ENCODE results near the gene ST6GALNAC3.

Gene ST6GALNAC3

GRCh38 chr1:76591963-76592362 lies 517.4 kb downstream of the ST6GALNAC3 start:
- Histone ChIP-seq H3K4me1 (ENCODE audit: insufficient read depth, low read length, poor library complexity, severe bottlenecking) (no peaks in the 10 kb centered on the region), H3F3A (ENCODE audit: low read depth) (no peaks in the 10 kb centered on the region), H3K27me3 (ENCODE audit: insufficient read depth, low read length, poor library complexity, severe bottlenecking) (no peaks in the 10 kb centered on the region), H3K79me2 (ENCODE audit: insufficient read depth, low read length) (no peaks in the 10 kb centered on the region), H2AFZ (ENCODE audit: low read length) (no peak overlapping the region), H3K9ac (ENCODE audit: low read depth, low read length, poor library complexity, severe bottlenecking) (no peak overlapping the region), H3K9me3 (ENCODE audit: insufficient read depth, low read depth, low read length) (no peaks in the 10 kb centered on the region), H3K36me3 (ENCODE audit: insufficient read depth, low read length) (no peaks in the 10 kb centered on the region), H4K20me1 (ENCODE audit: insufficient read depth, low read length, poor library complexity, severe bottlenecking) (no peaks in the 10 kb centered on the region), H3K4me3 (ENCODE audit: low read length, poor library complexity, severe bottlenecking) (no peak overlapping the region), H3K4me2 (ENCODE audit: low read depth, low read length, poor library complexity, severe bottlenecking) (no peak overlapping the region), H3K9me2 (replicated peaks; ENCODE audit: low read depth, low read length) (no peaks in the 10 kb centered on the region)
- TF ChIP-seq EZH2phosphoT487 (IDR thresholded peaks at IDR 0.05; ENCODE audit: borderline replicate concordance) (no peak), CTCF (conservative IDR thresholded peaks at IDR 0.05; ENCODE audit: low read length) (no peak)

GRCh38 chr1:76593141-76593540 lies 518.6 kb downstream of the ST6GALNAC3 start:
- no peaks in the 10 kb centered on the region for H4K20me1 ChIP-seq (ENCODE audit: insufficient read depth, low read length, poor library complexity, severe bottlenecking)
- no peaks in the 10 kb centered on the region for H3K4me1 ChIP-seq (ENCODE audit: insufficient read depth, low read length, poor library complexity, severe bottlenecking)
- no peaks in the 10 kb centered on the region for H3K27me3 ChIP-seq (ENCODE audit: insufficient read depth, low read length, poor library complexity, severe bottlenecking)
- no peaks in the 10 kb centered on the region for H3F3A ChIP-seq (ENCODE audit: low read depth)
- no peaks in the 10 kb centered on the region for H3K9me3 ChIP-seq (ENCODE audit: insufficient read depth, low read depth, low read length)
- no peaks in the 10 kb centered on the region for H3K79me2 ChIP-seq (ENCODE audit: insufficient read depth, low read length)
- no peak for TF ChIP-seq EZH2phosphoT487 (IDR thresholded peaks at IDR 0.05; ENCODE audit: borderline replicate concordance)
- TF ChIP-seq CTCF (conservative IDR thresholded peaks at IDR 0.05; ENCODE audit: low read length): no peak
- no peak overlapping the region for H3K9ac ChIP-seq (ENCODE audit: low read depth, low read length, poor library complexity, severe bottlenecking)
- H2AFZ ChIP-seq (ENCODE audit: low read length): no peak overlapping the region
- H3K4me3 ChIP-seq (ENCODE audit: low read length, poor library complexity, severe bottlenecking): no peak overlapping the region
- H3K36me3 ChIP-seq (ENCODE audit: insufficient read depth, low read length): no peaks in the 10 kb centered on the region
- no peaks in the 10 kb centered on the region for H3K9me2 ChIP-seq (replicated peaks; ENCODE audit: low read depth, low read length)
- no peak overlapping the region for H3K4me2 ChIP-seq (ENCODE audit: low read depth, low read length, poor library complexity, severe bottlenecking)

GRCh38 chr1:76593618-76594017 lies 519.1 kb downstream of the ST6GALNAC3 start:
- H3K79me2 ChIP-seq (ENCODE audit: insufficient read depth, low read length): no peaks in the 10 kb centered on the region
- no peaks in the 10 kb centered on the region for H3K9me2 ChIP-seq (replicated peaks; ENCODE audit: low read depth, low read length)
- TF ChIP-seq CTCF (conservative IDR thresholded peaks at IDR 0.05; ENCODE audit: low read length): no peak
- TF ChIP-seq EZH2phosphoT487 (IDR thresholded peaks at IDR 0.05; ENCODE audit: borderline replicate concordance): no peak
- H3K36me3 ChIP-seq (ENCODE audit: insufficient read depth, low read length): no peaks in the 10 kb centered on the region
- no peaks in the 10 kb centered on the region for H3F3A ChIP-seq (ENCODE audit: low read depth)
- no peak overlapping the region for H3K4me2 ChIP-seq (ENCODE audit: low read depth, low read length, poor library complexity, severe bottlenecking)
- H2AFZ ChIP-seq (ENCODE audit: low read length): no peak overlapping the region
- H3K27me3 ChIP-seq (ENCODE audit: insufficient read depth, low read length, poor library complexity, severe bottlenecking): no peaks in the 10 kb centered on the region
- H3K9ac ChIP-seq (ENCODE audit: low read depth, low read length, poor library complexity, severe bottlenecking): no peak overlapping the region
- H3K9me3 ChIP-seq (ENCODE audit: insufficient read depth, low read depth, low read length): no peaks in the 10 kb centered on the region
- H4K20me1 ChIP-seq (ENCODE audit: insufficient read depth, low read length, poor library complexity, severe bottlenecking): no peaks in the 10 kb centered on the region
- no peak overlapping the region for H3K4me3 ChIP-seq (ENCODE audit: low read length, poor library complexity, severe bottlenecking)
- H3K4me1 ChIP-seq (ENCODE audit: insufficient read depth, low read length, poor library complexity, severe bottlenecking): no peaks in the 10 kb centered on the region

Measured in Loucy (cell line).